Measurements from ENCODE around the gene FYB1. TPM values are rescaled to one million over a fixed set of nuclear protein-coding genes. Genes with fewer than 3 reads are reported as not detected.

The FYB1 gene
- total and polyA plus RNA-seq, 2 of the 8 experiments (the other 6 are each of a cell fraction or from before 2014, with no cell fraction given) = not detected

DNA sequence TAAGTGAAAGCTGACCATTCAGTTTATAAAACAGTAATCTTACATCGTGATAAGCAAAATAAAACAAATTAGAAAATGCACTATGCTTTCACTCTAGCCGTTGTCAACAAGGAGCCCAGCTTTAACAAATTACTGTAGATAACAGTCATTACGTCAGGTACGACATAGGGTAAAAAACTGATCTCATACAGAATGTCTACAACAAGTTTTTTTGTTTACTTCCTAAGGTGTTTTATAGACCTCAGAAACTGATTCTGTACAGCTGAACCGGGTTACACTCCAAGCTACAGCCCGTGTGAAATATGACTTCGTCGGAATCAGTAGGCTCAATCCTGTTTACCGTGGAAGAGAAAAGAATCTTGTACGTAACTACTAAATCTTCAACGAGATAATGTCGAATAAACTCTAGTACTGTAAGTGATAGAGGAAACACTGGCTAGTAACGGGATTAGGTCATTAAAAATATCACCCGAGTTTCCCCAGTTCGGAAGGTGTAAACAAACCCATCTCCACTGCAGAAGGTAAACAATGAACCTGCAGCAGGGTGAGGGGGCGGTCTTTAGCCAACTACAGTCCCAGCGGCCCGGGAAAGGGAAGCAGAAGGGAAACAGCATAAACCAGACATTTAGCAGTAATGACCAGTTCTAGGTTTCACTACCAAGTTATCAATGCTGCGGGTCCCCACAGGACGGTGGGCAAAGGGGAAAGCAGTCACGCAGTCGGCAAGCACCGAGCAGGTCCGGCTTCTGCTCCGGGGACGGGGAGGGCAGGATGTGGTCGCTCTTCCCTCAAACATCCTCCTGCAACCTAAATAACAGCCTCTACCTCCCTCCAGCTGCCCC, 146.2 kb downstream of the FYB1 start (continued):
- no peak for TF ChIP-seq CBX8 (IDR thresholded peaks at IDR 0.05; ENCODE audit: borderline replicate concordance, low read depth, low read length)
- no peak for TF ChIP-seq TEAD4 (IDR thresholded peaks at IDR 0.05; ENCODE audit: low read depth, low read length)
- no peak; the same call in 1 of the 2 replicates for TF ChIP-seq PHF8 (conservative IDR thresholded peaks at IDR 0.05; ENCODE audit: low read depth, low read length)
- TF ChIP-seq ASH2L (IDR thresholded peaks at IDR 0.05; ENCODE audit: low read length) = peak; percentile 77
- TF ChIP-seq CTBP2 (IDR thresholded peaks at IDR 0.05; ENCODE audit: borderline replicate concordance, insufficient read depth, insufficient read length, low read length) = no peak
- 0 out of 2 replicates have a peak, but pooled peaks have one; percentile 14 for TF ChIP-seq BACH1 (IDR thresholded peaks at IDR 0.05; ENCODE audit: low read length)
- TF ChIP-seq SAP30 (IDR thresholded peaks at IDR 0.05; ENCODE audit: insufficient read depth, insufficient replicate concordance, low read length) = peak; percentile 54

Measured in H1 (cell line).